GM06990 (cell line): Measurements from ENCODE around the gene TRDMT1.

Experiments used
- DNase-seq: peaks from one replicate; pipeline ENCODE4 v3.0.0-alpha.2; 2011; ENCODE audit not compliant: insufficient read length; ENCODE audit errors: extremely low read depth
- H3K27me3 ChIP-seq: replicated peaks from 2 replicates; pipeline ENCODE4 v1.6.0; 2011; ENCODE audit warnings: low read length; ENCODE audit not compliant: control insufficient read depth, insufficient read depth
- H3K36me3 ChIP-seq: 2 replicates; pipeline ENCODE4 v1.5.1; 2011; ENCODE audit warnings: low read length; ENCODE audit not compliant: control insufficient read depth, insufficient read depth
- H3K4me3 ChIP-seq: replicated peaks from 2 replicates; pipeline ENCODE4 v1.5.1; 2011; ENCODE audit warnings: low read depth, mild to moderate bottlenecking, control low read depth, low read length
- CTCF ChIP-seq: IDR thresholded peaks from 2 replicates; pipeline ENCODE4 v1.5.1; 2011; ENCODE audit warnings: low read length, control low read depth, mild to moderate bottlenecking, inconsistent platforms; ENCODE audit not compliant: insufficient read depth, poor library complexity, severe bottlenecking

The TRDMT1 gene

GRCh38 chr10:17199351-17199804, 2.1 kb downstream of the TRDMT1 start:
- no peak for DNase-seq
- no peak for TF ChIP-seq CTCF
- no peaks in the 10 kb centered on the region for H3K36me3 ChIP-seq
- no peaks in the 10 kb centered on the region for H3K27me3 ChIP-seq
- no peak overlapping the region for H3K4me3 ChIP-seq

DNA sequence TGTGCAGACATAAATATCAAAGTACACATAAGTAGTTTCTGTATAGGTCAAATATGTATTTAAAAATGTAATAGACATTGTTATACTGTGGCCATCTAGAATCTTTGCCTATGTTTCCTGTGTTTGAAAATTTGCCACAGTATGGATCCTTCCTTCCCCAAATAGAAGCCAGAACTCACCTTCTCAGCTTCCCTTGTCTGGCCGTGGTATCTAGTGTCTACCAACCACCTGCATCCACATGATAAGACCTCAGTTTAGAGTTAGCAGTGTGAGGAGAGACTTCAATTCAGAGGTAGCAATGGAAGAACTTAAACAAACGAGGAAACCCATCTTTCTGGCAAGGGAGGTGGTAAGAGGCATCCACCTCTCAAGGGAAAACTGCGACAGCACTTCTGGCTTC, 4.9 kb downstream of the TRDMT1 start:
- Histone ChIP-seq H3K36me3 (no peaks in the 10 kb centered on the region), H3K4me3 (no peak overlapping the region), H3K27me3 (no peaks in the 10 kb centered on the region)
- TF ChIP-seq CTCF = no peak
- no peak for DNase-seq

DNA sequence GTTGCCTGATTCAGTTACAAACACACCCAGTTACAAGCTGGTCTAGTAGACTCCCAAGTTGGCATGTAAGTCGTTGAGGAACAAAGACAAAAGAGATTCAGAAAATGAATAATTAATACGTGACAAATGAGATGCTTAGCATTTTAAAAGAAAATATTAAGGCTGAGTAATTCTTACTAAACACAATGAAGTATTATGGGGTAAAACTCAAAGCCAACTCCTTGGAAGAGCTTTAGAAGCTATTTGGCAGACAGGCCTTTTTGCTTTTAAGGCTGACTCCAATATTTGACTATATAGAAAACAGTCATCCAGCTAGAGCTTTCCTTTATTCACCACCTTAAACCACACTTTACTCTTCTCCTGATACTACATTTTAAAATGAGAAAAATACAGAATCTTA, 5.4 kb downstream of the TRDMT1 start:
- TF ChIP-seq CTCF = no peak
- DNase-seq = no peak
- no peaks in the 10 kb centered on the region for H3K36me3 ChIP-seq
- no peak overlapping the region for H3K4me3 ChIP-seq
- H3K27me3 ChIP-seq = no peaks in the 10 kb centered on the region

- Histone ChIP-seq H3K4me3 (no peak overlapping the region), H3K27me3 (no peaks in the 10 kb centered on the region), H3K36me3 (no peaks in the 10 kb centered on the region)
- TF ChIP-seq CTCF = no peak
- no peak for DNase-seq
These were observed 6.4 kb downstream of the TRDMT1 start for GRCh38 chr10:17195083-17195482.

GRCh38 chr10:17190602-17191001, 10.9 kb downstream of the TRDMT1 start:
- Histone ChIP-seq H3K27me3 (no peaks in the 10 kb centered on the region), H3K4me3 (no peak overlapping the region), H3K36me3 (no peaks in the 10 kb centered on the region)
- DNase-seq = no peak
- no peak for TF ChIP-seq CTCF

DNA sequence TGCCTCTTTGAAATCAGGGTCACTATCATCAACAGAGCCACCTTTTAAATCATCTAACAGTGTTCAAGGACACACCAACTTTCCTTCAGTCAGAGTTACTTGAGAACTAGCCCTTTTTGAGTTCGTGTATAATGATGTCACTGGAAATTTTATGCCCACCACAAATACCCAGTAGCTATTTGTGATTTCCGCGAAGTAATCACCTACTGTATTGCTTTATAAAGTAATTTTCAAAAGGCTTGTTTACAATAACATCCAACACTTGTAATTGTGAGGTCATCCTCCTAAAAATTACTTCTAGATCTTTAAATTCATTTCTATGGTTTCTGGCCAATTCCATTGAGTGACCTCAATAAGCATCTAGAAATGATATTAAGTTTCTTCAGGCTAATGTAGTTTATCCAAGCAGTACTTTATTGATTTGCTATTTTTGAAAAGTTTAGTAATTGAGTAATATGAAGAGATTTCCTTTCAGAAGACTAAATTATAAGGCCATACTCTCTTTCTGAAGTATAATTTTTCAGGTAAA, 12.8 kb downstream of the TRDMT1 start:
- no peaks in the 10 kb centered on the region for H3K27me3 ChIP-seq
- no peak for TF ChIP-seq CTCF
- no peak for DNase-seq
- no peak overlapping the region for H3K4me3 ChIP-seq
- H3K36me3 ChIP-seq = no peaks in the 10 kb centered on the region
